ENCODE results near the gene CDS2.
"Not testable (repeated sequence)": the region's sequence is repeated elsewhere in the genome, so short reads cannot be mapped to it uniquely, and the experiment has no call there.

The CDS2 gene

DNA sequence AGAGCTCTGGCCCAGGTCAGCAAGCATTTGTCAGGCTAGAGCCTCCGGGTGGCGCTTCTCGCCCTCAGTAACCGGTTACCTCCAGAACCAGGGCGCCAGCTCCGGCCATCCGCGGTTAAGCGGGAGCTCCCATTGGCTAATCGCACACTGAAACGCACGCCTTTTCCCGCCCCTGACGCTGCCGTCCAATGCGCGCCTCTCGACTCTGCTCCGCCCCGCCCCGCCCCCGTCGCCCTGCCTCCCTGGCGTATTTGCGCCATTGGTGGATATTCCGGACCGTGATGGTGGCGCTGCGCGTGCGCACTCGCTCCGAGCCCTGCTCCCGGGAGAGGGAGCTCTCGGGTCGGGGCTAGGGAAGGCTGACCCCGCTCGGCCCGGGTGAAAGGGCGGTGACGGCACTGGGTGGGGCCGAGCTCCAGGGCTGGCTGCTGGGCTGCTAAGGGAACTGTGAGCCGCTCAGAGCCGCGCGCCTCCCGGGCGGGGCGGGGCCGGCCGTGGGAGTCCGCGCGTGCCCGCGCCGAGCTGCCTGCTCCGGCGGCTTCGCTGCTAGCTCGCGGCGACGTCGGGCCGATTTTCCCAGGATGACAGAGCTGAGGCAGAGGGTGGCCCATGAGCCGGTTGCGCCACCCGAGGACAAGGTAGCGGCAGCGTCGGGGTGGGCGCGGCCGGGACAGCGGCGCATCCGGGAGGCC is at the start of gene CDS2:
Gene CDS2, plus strand, starts transcription at position 497 of the 692 bp plus-strand sequence. Its CDS starts 85 bp downstream, at position 582.
- DNase-seq = peak; percentile 100

DNA sequence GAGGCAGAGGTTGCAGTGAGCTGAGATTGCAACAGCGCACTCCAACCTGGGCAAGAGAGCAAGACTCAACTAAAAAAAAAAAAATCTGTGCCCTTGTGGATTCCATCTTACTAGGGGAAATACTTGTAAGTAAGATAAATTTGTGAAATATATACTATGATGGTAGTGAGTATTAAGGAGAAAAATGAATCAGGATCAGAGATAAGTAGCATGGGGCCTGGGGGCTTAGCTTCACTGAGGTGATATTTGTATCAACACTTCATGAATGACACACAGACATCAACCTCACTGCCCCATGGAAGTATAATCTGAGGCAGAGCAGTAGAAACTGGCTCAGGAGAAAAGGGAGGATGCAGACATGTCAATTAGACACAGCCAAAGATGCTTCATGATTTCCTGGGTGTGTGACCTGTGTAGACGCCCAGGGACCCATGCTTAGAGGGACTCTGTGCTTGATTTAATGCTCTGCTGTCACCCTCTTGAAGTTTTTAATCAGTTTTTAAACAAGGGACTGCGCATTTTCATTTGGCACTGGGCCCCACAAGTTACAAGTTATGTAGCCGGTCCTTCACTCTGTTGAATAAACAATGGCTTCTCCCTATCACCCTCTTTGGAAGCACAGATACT is 48.9 kb upstream of the CDS2 start:
- DNase-seq = no peak

- peak; percentile 39 for DNase-seq
These were observed 48.3 kb upstream of the CDS2 start for GRCh38 chr20:5078399-5078958.

DNA sequence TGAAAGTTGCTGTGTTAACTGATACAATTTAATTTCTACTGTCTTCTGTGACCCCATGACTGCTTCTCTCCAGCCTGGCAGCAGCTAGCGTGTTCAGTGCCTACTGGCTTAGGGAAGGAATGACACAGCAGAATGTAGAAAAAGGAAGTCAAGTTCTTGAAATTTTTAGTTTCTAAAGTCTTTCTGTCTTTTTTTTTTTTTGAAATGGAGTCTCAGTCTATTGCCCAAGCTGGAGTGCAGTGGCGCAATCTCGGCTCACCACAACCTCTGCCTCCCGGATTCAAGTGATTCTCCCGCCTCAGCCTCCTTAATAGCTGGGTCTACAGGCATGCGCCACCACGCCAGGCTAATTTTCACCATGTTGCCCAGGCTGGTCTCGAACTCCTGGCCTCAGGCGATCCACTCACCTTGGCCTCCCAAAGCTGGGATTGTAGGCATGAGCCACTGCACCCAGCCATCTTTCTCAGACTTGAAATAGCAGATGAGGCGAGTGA is 46.4 kb upstream of the CDS2 start:
- DNase-seq = peak; percentile 34

DNA sequence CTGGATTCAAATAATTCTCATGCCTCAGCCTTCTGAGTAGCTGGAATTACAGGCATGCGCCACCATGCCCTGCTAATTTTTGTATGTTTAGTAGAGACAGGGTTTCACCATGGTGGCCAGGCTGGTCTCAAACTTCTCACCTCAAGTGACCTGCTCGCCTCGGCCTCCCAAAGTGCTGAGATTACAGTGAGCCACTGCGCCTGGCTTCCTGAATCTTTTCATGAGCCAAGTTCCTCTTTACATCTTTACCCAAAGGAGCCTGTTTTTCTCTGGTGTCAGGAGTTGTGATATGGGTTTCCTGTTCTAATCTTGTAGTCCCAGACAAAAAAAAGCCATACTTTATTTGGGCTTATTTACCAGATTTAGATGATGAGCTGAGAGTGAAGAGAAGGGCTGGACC is 41.4 kb upstream of the CDS2 start:
- DNase-seq = no peak

DNA sequence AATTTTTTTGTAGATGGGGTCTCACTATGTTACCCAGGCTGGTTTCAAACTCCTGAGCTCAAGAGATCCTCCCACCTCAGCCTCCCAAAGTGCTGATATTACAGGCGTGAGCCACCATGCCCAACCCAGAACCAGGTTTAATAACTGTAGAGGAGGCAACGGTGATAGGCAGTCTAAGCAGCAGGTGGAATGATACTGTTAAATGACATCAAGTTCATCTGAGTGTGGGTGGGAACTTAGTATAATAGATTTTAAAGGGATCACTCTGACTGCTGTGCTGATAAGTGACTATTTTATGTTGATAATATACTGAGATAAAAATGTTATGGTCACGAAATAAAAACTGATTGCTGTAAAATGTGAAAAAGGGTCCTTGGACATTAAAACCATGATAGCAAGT is 38.1 kb upstream of the CDS2 start:
- no peak for DNase-seq

DNA sequence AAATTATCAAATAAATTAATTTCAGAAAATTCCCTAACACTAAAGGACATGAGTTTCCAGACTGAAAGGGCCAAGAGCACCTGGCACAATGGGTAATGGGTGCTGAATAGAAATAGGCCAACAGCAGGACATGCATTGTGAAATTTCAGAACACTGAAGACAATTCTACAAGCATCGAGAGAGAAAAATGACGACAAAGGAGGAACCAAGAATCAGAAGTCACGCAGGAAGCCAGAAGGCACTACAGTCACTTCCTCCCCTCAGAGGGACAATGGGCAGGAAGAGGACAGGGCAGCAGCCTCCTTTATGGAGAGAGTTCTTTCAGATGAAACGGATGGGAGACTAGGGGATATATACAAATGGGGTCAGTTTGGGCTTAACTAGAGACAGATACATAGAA is 36.6 kb upstream of the CDS2 start:
- peak; percentile 31 for DNase-seq

- DNase-seq = no peak
These were observed 34.9 kb upstream of the CDS2 start for GRCh38 chr20:5091902-5092301.

- no peak for DNase-seq
These were observed 34.0 kb upstream of the CDS2 start for GRCh38 chr20:5092765-5093339.

- no peak for DNase-seq
These were observed 31.4 kb upstream of the CDS2 start for GRCh38 chr20:5095454-5095853.

DNA sequence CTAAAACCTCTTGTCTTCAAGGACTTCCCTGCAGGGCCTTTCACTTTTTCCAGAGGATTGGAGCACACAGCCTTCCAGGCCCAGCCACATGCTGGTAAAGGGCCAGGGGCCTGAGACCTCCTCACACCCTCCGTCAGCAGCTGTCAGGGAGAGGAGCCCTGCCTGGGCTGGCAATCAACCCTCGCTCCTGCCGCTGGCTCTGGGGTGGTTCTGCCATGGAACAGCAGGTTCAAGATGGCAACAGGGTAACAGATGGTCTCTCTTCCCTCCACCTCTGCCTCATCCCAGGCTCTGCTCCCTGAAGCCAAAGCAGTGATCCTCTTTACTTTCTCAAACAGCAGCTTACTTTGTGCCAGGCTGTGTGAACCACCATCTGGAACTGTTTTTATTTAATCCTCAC is 30.9 kb upstream of the CDS2 start:
- no peak for DNase-seq

DNA sequence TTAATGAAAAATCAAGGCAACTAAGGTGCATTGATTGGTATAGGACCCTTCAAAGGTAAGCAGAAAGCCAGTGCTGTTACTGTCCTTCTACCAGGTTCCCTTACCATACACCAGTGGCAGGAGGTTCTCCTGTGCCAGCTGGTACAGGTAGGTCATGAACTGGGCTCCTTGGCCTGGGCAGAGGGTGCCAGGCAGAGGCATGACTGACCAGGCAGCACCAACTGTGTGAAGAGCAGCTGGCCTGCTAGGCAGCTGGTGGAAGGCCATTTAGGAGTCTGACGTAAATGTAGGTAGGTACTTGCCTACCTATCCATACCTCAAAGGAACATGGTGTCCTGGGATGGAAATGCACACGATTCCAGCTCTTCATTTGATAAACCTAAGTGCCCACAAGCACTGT is 30.3 kb upstream of the CDS2 start:
- no peak for DNase-seq

GRCh38 chr20:5099009-5099408 is 27.8 kb upstream of the CDS2 start:
- DNase-seq = not testable (repeated sequence)

GRCh38 chr20:5099909-5100308 is 26.9 kb upstream of the CDS2 start:
- not testable (repeated sequence) for DNase-seq

GRCh38 chr20:5100684-5101347 is 26.0 kb upstream of the CDS2 start:
- DNase-seq = peak; percentile 78

GRCh38 chr20:5104479-5104878 is 22.3 kb upstream of the CDS2 start:
- no peak for DNase-seq

- DNase-seq = peak; percentile 20
These were observed 17.5 kb upstream of the CDS2 start for GRCh38 chr20:5109276-5109675.

- no peak for DNase-seq
These were observed 13.2 kb upstream of the CDS2 start for GRCh38 chr20:5113615-5113986.

GRCh38 chr20:5114403-5114802 is 12.4 kb upstream of the CDS2 start:
- no peak for DNase-seq

DNA sequence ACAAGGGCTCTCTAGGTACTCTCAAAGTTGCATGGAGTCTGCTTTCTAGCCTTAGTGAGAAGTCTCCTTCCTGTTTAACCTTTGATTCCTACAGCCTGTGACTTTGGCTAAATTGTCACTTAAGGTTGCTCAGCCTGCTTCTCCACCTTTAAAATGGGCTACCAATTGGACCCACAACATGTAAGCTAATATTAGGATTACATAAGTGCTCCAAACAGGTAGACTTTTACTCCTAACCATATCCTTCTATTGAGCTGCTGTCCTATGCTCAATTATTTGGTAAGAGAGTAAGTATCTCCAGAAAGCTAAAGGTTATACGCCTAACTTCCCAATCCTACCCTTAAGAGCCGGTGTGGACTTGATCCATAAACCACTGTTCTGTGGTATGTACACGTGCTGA is 9.9 kb upstream of the CDS2 start:
- DNase-seq = no peak

GRCh38 chr20:5118220-5119142 is 8.3 kb upstream of the CDS2 start:
- DNase-seq = no peak

GRCh38 chr20:5119143-5119434 is 7.7 kb upstream of the CDS2 start:
- no peak for DNase-seq

Measured in midbrain (tissue), 1 donor.